PC-9 (cell line): ENCODE measurements around the gene UNC13C.

ENCODE experiments used
- CTCF ChIP-seq: fragments of 200-600 bp; sonication (generic); conservative IDR thresholded peaks from 2 replicates; pipeline ENCODE4 v1.6.1; 2017; ENCODE audit warnings: mixed run types, antibody characterized with exemption, mild to moderate bottlenecking, moderate library complexity
- EZH2 ChIP-seq: fragments of 200-600 bp; sonication (generic); IDR thresholded peaks from 2 replicates; pipeline ENCODE4 v1.8.0; 2017; ENCODE audit warnings: antibody characterized with exemption, low read depth

DNA sequence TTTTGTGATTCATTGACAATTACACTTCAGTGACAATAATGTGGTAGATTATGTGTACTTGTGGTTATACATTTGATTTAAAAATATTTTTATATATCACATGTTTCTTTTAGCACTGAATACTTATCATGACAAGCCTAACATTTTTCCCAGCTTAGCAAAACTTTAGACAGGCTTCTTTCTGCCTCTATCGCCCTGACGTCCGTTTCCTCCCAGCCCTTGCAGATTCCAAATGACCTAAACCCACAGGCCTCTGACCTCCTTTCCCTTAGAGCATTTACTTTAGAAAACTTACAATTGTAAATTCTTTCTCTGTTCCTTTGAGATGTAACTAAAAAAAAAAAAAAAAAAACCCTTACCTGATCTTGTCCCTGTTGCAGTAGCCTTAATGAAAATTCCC is 326.1 kb downstream of the UNC13C start:
- TF ChIP-seq CTCF (no peak), EZH2 (no peak)
